ENCODE results near the gene IL17RA.

Gene IL17RA

DNA sequence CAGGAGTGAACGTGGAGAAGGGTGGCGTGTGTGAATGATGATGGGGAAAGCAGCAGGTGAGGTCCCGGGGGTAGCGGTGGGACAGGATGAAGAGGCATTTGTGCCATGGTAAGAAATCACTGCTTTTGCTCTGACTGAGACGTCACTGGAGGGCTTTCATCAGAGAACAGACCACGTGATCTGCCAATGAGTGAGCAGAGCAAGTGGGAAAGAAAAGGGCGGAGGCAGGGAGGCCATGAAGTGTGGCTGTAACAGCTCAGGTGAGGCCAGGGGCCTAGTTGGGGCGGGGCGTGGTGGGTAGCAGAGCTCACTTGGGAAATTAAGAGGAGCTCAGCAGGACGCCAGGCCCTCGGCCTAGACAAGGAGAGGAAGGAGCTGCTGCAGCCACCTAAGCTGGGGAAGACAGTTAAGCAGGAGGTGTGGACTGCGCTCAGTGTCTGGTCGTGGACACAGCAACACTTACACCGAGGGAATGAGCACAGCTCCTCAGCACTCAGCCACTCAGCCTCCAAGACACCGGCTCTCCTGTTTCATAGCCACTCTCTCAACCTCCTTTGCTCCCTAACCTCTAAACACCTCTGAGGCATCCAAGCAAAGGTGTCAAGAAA lies 50.5 kb downstream of the IL17RA start:
- H3K4me3 ChIP-seq (ENCODE audit: low read depth, low read length): no peak overlapping the region
- no peak for DNase-seq (ENCODE audit: low read depth)
- TF ChIP-seq, protein P1, sequence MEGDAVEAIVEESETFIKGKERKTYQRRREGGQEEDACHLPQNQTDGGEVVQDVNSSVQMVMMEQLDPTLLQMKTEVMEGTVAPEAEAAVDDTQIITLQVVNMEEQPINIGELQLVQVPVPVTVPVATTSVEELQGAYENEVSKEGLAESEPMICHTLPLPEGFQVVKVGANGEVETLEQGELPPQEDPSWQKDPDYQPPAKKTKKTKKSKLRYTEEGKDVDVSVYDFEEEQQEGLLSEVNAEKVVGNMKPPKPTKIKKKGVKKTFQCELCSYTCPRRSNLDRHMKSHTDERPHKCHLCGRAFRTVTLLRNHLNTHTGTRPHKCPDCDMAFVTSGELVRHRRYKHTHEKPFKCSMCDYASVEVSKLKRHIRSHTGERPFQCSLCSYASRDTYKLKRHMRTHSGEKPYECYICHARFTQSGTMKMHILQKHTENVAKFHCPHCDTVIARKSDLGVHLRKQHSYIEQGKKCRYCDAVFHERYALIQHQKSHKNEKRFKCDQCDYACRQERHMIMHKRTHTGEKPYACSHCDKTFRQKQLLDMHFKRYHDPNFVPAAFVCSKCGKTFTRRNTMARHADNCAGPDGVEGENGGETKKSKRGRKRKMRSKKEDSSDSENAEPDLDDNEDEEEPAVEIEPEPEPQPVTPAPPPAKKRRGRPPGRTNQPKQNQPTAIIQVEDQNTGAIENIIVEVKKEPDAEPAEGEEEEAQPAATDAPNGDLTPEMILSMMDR (conservative IDR thresholded peaks at IDR 0.05; ENCODE audit: low read depth, low read length): no peak

DNA sequence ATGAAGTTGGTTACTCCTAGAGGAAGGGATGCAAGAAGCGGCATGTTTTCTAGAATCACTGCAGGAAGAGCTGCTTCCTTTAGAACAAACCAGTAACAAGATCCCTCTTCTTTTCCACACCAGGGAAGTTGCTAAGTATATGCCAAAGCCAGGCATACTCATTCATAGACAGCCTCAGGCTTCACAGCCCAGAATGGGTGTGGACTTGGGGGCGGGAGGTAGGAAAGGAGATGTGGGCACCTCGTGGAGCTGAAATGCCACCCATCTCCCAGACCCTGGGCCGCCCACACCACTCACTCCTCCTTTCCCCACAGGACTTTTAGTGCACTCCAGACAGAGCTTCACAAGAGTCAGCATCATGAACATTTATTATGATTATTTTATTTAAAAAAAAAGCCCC lies 52.4 kb downstream of the IL17RA start:
- H3K4me3 ChIP-seq (ENCODE audit: low read depth, low read length): no peak overlapping the region
- no peak for DNase-seq (ENCODE audit: low read depth)
- TF ChIP-seq, protein P1 (conservative IDR thresholded peaks at IDR 0.05; ENCODE audit: low read depth, low read length): no peak

DNA sequence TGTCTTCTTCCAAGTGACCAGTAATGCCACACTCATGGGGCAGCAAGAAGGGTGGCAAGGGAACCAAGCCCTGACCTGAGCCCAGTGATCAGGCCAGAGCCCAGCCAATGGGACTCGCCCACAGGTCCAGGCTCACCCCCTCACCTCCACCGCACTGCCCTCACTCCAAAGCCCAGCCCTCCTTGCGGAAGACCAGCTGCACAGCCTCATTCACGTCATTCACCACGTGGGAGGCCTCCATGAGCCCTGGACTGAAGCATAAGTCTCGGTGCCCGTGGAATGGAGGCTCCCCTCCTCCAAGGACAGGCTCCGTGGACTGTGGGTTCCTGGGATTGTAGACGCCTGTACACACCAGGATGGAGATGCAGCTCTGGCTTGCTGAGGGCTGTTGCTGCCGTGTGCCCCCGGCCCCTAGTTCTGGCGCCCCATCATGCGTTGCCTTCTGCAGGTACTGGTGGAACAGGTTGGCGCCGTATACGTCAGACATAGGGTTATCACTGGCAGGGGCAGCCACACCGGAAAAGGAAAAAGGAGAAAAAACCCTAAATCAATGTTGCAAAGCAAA lies 53.1 kb downstream of the IL17RA start:
- DNase-seq (ENCODE audit: low read depth): no peak
- TF ChIP-seq, protein P1 (conservative IDR thresholded peaks at IDR 0.05; ENCODE audit: low read depth, low read length): no peak
- no peak overlapping the region for H3K4me3 ChIP-seq (ENCODE audit: low read depth, low read length)

DNA sequence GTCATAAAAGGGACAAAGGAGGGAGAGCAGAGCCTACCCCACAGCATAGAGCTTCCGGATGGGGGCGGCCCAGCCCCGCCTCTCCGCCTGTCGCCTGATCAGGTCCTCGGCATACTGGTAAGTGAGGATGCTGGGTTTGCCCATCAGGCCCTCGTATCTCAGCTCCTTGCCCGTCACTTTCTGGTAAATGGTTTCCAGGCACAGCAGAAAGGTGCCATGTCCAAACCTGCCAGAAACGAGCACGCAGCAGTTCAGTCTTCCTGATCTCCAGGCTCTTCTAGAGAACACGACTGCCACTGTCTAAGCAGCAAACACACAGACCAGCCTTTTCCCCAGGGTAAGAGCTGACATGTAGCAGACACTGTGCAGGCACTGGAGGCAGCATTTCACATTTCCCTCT lies 53.7 kb downstream of the IL17RA start:
- DNase-seq (ENCODE audit: low read depth): no peak
- H3K4me3 ChIP-seq (ENCODE audit: low read depth, low read length): no peak overlapping the region
- TF ChIP-seq, protein P1 (conservative IDR thresholded peaks at IDR 0.05; ENCODE audit: low read depth, low read length): no peak

DNA sequence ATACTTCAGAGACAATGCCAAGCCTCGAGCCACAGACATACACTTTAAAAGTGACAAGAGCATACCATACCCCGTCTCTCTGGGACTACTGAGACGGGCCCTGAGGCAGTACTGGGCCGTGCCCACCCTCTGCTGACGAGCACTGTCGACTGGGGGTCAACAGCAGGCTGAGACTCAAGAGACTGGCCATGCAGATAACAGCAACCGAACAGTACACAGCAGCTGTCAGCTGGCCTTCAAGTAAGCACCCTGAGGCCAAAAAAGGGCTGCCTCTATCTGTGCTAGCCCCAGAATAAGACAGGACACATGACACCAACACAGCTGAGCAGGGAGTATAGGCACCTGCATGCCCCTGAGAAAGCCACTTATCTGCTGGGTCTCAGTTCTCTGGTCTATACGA lies 55.2 kb downstream of the IL17RA start:
- TF ChIP-seq, protein P1 (conservative IDR thresholded peaks at IDR 0.05; ENCODE audit: low read depth, low read length): no peak
- no peak for DNase-seq (ENCODE audit: low read depth)
- H3K4me3 ChIP-seq (ENCODE audit: low read depth, low read length): no peak overlapping the region

DNA sequence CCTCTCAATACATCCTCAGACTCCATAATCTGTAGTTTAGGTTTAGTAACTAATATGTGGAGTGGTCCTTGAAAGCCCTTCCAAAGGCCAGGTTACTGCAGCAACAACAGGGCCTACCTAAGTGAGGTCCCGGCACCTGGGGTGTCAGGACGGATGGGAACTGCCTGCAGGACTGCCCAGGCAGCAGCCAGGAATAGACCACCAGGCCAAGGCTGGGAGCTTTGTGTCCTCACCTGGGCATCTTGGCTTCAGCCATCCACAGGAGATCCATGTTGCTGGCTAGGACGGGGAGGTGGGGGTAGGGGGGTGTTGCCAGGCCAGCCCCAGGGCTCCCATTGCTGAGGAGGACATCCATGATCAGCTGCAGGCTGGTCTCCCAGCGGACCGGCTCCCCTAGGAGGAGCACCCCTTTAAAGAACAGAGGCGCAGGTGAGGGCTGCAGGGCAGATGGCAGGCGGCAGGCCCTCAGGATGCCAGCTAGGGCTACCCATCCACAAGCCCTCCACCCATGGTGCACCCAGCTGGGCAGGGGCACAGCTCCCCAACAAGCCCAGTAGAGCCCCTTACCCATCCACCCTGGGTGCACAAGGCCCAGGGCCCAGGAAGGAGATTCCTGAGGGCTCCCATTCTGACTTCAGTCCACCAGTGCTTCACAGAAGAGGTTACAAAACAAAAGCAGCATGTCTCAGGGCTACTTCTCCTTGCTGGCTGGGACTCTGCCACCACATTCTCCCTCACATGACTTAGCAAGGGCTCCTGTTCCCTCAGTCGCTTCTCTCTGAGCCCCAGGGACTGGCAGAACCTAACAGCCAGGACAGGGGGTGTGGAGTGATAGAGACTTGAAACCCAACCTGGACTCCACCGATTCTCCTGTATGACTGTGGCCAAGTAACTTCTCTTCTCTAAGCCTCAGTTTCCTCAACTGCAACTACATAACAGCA lies 56.3 kb downstream of the IL17RA start:
- TF ChIP-seq, protein P1 (conservative IDR thresholded peaks at IDR 0.05; ENCODE audit: low read depth, low read length): no peak
- no peak for DNase-seq (ENCODE audit: low read depth)
- H3K4me3 ChIP-seq (ENCODE audit: low read depth, low read length): no peak overlapping the region

Measured in choroid plexus epithelial cell (primary cell).